ENCODE data around the gene USP17L5. TPM values are rescaled to one million over a fixed set of nuclear protein-coding genes. Genes with fewer than 3 reads are reported as not detected.
"Not testable (repeated sequence)": the region's sequence is repeated elsewhere in the genome, so short reads cannot be mapped to it uniquely, and the experiment has no call there.

The USP17L5 gene, protein sequence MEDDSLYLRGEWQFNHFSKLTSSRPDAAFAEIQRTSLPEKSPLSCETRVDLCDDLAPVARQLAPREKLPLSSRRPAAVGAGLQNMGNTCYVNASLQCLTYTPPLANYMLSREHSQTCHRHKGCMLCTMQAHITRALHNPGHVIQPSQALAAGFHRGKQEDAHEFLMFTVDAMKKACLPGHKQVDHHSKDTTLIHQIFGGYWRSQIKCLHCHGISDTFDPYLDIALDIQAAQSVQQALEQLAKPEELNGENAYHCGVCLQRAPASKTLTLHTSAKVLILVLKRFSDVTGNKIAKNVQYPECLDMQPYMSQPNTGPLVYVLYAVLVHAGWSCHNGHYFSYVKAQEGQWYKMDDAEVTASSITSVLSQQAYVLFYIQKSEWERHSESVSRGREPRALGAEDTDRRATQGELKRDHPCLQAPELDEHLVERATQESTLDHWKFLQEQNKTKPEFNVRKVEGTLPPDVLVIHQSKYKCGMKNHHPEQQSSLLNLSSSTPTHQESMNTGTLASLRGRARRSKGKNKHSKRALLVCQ
- not detected in 2 replicates for total RNA-seq
- not detected in 2 replicates for polyA plus RNA-seq

DNA sequence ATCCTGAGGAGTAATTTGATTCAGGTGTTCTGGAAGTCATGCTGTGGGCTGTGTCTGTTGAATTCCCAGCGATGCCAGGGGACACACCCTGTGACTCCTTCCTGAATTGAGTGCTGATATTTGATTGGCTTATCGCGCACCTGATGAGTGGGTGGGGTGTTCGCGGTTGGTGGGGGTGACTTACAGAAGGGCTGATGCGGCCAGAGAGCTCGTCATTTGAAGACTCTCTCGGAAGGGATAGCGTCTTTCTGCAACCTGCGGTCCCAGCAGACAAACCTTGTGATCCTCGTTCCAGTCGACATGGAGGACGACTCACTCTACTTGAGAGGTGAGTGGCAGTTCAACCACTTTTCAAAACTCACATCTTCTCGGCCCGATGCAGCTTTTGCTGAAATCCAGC lies at the start of gene USP17L5:
Gene USP17L5 (plus strand): TSS at position 301 of the 400 bp plus-strand sequence. CDS start 0 bp downstream, at position 301.
- H3K36me3 ChIP-seq; H3K27ac ChIP-seq; DNase-seq (ENCODE audit: low read depth in 1 of 2, low spot score in 1 of 2); H3K27me3 ChIP-seq; H3K9me3 ChIP-seq (ENCODE audit: low read depth); H3K4me1 ChIP-seq (ENCODE audit: low read depth); H3K4me3 ChIP-seq: not testable (repeated sequence)

DNA sequence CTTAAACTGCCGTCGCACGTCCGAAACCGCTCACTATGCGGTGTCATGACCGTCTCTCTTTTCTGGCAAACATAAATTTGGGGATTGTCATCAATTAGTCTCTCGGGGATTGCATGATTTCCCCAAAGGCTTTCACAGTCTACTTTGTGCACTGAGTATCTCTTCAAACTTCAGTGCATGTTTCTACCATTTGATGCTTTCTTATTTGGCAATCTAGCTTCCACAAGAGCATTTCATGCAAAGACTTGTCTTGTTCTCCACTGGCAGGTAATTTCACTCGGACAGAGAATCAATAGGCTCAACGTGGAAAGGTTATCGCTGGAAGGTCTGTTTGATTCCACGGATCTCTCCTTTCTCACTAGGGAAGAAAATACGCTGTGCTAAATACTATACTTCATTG lies 15.0 kb upstream of the USP17L5 start:
- DNase-seq (ENCODE audit: low read depth in 1 of 2, low spot score in 1 of 2); H3K9me3 ChIP-seq (ENCODE audit: low read depth); H3K4me1 ChIP-seq (ENCODE audit: low read depth): not testable (repeated sequence)

DNA sequence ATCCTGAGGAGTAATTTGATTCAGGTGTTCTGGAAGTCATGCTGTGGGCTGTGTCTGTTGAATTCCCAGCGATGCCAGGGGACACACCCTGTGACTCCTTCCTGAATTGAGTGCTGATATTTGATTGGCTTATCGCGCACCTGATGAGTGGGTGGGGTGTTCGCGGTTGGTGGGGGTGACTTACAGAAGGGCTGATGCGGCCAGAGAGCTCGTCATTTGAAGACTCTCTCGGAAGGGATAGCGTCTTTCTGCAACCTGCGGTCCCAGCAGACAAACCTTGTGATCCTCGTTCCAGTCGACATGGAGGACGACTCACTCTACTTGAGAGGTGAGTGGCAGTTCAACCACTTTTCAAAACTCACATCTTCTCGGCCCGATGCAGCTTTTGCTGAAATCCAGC lies 14.3 kb upstream of the USP17L5 start, which contains the start of gene USP17L24:
Gene USP17L24 (plus strand): TSS at position 301 of the 400 bp plus-strand sequence. CDS start 0 bp downstream, at position 301.
- DNase-seq (ENCODE audit: low read depth in 1 of 2, low spot score in 1 of 2); H3K36me3 ChIP-seq; H3K4me1 ChIP-seq (ENCODE audit: low read depth); H3K9me3 ChIP-seq (ENCODE audit: low read depth); H3K27ac ChIP-seq; H3K4me3 ChIP-seq; H3K27me3 ChIP-seq: not testable (repeated sequence)

More for the DNA sequence above, 15.0 kb upstream of the USP17L5 start:
- H3K27me3 ChIP-seq, H3K36me3 ChIP-seq, H3K4me3 ChIP-seq, H3K27ac ChIP-seq: not testable (repeated sequence)

DNA sequence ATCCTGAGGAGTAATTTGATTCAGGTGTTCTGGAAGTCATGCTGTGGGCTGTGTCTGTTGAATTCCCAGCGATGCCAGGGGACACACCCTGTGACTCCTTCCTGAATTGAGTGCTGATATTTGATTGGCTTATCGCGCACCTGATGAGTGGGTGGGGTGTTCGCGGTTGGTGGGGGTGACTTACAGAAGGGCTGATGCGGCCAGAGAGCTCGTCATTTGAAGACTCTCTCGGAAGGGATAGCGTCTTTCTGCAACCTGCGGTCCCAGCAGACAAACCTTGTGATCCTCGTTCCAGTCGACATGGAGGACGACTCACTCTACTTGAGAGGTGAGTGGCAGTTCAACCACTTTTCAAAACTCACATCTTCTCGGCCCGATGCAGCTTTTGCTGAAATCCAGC lies 9.6 kb upstream of the USP17L5 start, which contains the start of gene USP17L25:
Gene USP17L25 (plus strand): TSS at position 301 of the 400 bp plus-strand sequence. CDS start 0 bp downstream, at position 301.
- not testable (repeated sequence) for H3K36me3 ChIP-seq; H3K27me3 ChIP-seq; H3K4me1 ChIP-seq (ENCODE audit: low read depth); H3K4me3 ChIP-seq; DNase-seq (ENCODE audit: low read depth in 1 of 2, low spot score in 1 of 2); H3K9me3 ChIP-seq (ENCODE audit: low read depth); H3K27ac ChIP-seq

DNA sequence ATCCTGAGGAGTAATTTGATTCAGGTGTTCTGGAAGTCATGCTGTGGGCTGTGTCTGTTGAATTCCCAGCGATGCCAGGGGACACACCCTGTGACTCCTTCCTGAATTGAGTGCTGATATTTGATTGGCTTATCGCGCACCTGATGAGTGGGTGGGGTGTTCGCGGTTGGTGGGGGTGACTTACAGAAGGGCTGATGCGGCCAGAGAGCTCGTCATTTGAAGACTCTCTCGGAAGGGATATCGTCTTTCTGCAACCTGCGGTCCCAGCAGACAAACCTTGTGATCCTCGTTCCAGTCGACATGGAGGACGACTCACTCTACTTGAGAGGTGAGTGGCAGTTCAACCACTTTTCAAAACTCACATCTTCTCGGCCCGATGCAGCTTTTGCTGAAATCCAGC lies 4.8 kb upstream of the USP17L5 start, which contains the start of gene USP17L26:
Gene USP17L26 (plus strand): TSS at position 301 of the 400 bp plus-strand sequence. CDS start 0 bp downstream, at position 301.
- not testable (repeated sequence) for H3K27me3 ChIP-seq; H3K9me3 ChIP-seq (ENCODE audit: low read depth); H3K36me3 ChIP-seq; H3K27ac ChIP-seq; DNase-seq (ENCODE audit: low read depth in 1 of 2, low spot score in 1 of 2); H3K4me3 ChIP-seq; H3K4me1 ChIP-seq (ENCODE audit: low read depth)

DNA sequence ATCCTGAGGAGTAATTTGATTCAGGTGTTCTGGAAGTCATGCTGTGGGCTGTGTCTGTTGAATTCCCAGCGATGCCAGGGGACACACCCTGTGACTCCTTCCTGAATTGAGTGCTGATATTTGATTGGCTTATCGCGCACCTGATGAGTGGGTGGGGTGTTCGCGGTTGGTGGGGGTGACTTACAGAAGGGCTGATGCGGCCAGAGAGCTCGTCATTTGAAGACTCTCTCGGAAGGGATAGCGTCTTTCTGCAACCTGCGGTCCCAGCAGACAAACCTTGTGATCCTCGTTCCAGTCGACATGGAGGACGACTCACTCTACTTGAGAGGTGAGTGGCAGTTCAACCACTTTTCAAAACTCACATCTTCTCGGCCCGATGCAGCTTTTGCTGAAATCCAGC lies 4.6 kb downstream of the USP17L5 start, which contains the start of gene USP17L27:
Gene USP17L27 (plus strand): TSS at position 301 of the 400 bp plus-strand sequence. CDS start 0 bp downstream, at position 301.
- not testable (repeated sequence) for H3K9me3 ChIP-seq (ENCODE audit: low read depth); H3K36me3 ChIP-seq; DNase-seq (ENCODE audit: low read depth in 1 of 2, low spot score in 1 of 2); H3K27me3 ChIP-seq; H3K4me3 ChIP-seq; H3K4me1 ChIP-seq (ENCODE audit: low read depth); H3K27ac ChIP-seq

DNA sequence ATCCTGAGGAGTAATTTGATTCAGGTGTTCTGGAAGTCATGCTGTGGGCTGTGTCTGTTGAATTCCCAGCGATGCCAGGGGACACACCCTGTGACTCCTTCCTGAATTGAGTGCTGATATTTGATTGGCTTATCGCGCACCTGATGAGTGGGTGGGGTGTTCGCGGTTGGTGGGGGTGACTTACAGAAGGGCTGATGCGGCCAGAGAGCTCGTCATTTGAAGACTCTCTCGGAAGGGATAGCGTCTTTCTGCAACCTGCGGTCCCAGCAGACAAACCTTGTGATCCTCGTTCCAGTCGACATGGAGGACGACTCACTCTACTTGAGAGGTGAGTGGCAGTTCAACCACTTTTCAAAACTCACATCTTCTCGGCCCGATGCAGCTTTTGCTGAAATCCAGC lies 9.4 kb downstream of the USP17L5 start, which contains the start of gene USP17L28:
Gene USP17L28 (plus strand): TSS at position 301 of the 400 bp plus-strand sequence. CDS start 0 bp downstream, at position 301.
- H3K36me3 ChIP-seq; DNase-seq (ENCODE audit: low read depth in 1 of 2, low spot score in 1 of 2); H3K4me1 ChIP-seq (ENCODE audit: low read depth); H3K4me3 ChIP-seq; H3K27ac ChIP-seq; H3K27me3 ChIP-seq; H3K9me3 ChIP-seq (ENCODE audit: low read depth): not testable (repeated sequence)

DNA sequence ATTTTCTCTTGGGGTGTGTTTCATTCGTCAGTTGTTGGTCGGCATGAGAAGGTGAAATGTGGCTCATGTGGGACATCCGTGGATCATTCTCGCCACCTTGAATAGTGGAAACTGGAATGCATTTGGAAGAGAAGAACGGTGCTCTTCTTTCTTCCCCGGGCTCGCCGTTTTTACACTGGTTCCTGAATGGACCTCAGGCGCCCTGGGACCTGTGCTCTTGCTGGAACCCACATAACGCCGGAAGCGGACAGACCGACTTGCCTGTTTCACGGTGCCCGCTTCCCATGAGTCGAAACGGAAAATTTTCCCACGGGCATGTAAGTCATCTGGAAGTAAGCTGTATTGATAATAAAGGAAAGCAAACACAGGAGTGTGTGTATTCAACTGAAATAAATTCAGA lies 11.7 kb downstream of the USP17L5 start:
- not testable (repeated sequence) for H3K9me3 ChIP-seq (ENCODE audit: low read depth); DNase-seq (ENCODE audit: low read depth in 1 of 2, low spot score in 1 of 2); H3K36me3 ChIP-seq; H3K4me1 ChIP-seq (ENCODE audit: low read depth); H3K27ac ChIP-seq; H3K27me3 ChIP-seq; H3K4me3 ChIP-seq

DNA sequence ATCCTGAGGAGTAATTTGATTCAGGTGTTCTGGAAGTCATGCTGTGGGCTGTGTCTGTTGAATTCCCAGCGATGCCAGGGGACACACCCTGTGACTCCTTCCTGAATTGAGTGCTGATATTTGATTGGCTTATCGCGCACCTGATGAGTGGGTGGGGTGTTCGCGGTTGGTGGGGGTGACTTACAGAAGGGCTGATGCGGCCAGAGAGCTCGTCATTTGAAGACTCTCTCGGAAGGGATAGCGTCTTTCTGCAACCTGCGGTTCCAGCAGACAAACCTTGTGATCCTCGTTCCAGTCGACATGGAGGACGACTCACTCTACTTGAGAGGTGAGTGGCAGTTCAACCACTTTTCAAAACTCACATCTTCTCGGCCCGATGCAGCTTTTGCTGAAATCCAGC lies 14.1 kb downstream of the USP17L5 start, which contains the start of gene USP17L29:
Gene USP17L29 (plus strand): TSS at position 301 of the 400 bp plus-strand sequence. CDS start 0 bp downstream, at position 301.
- H3K27ac ChIP-seq; H3K27me3 ChIP-seq; H3K9me3 ChIP-seq (ENCODE audit: low read depth); H3K4me1 ChIP-seq (ENCODE audit: low read depth); DNase-seq (ENCODE audit: low read depth in 1 of 2, low spot score in 1 of 2); H3K36me3 ChIP-seq; H3K4me3 ChIP-seq: not testable (repeated sequence)

DNA sequence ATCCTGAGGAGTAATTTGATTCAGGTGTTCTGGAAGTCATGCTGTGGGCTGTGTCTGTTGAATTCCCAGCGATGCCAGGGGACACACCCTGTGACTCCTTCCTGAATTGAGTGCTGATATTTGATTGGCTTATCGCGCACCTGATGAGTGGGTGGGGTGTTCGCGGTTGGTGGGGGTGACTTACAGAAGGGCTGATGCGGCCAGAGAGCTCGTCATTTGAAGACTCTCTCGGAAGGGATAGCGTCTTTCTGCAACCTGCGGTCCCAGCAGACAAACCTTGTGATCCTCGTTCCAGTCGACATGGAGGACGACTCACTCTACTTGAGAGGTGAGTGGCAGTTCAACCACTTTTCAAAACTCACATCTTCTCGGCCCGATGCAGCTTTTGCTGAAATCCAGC lies 23.6 kb downstream of the USP17L5 start, which contains the start of gene USP17L30:
Gene USP17L30 (plus strand): TSS at position 301 of the 400 bp plus-strand sequence. CDS start 0 bp downstream, at position 301.
- not testable (repeated sequence) for H3K36me3 ChIP-seq; DNase-seq (ENCODE audit: low read depth in 1 of 2, low spot score in 1 of 2)

DNA sequence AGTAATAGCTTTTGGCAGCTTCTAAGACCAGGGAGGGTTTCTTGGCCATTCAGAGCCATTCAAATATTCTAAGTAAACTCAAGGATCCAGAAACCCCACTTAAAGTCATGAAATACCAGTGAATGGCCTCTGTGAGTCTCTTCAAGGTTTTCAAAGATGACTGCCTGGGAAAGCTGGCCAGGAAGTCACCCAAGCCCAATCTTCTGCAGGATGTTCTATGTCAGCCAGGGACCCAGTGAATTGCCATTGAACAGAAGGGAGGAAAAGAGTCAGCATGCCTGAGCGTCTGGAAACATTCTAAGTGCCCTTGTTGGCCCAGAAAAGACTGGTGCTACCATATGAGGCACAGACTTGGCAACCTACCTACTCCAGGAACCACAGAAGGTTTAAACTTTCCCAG lies 40.7 kb downstream of the USP17L5 start:
- not testable (repeated sequence) for H3K36me3 ChIP-seq; H3K4me1 ChIP-seq (ENCODE audit: low read depth); DNase-seq (ENCODE audit: low read depth in 1 of 2, low spot score in 1 of 2); H3K4me3 ChIP-seq; H3K9me3 ChIP-seq (ENCODE audit: low read depth); H3K27ac ChIP-seq; H3K27me3 ChIP-seq

More for the DNA sequence above, 23.6 kb downstream of the USP17L5 start, which contains the start of gene USP17L30:
- H3K4me1 ChIP-seq (ENCODE audit: low read depth); H3K27me3 ChIP-seq; H3K9me3 ChIP-seq (ENCODE audit: low read depth); H3K27ac ChIP-seq; H3K4me3 ChIP-seq: not testable (repeated sequence)
